Liver (tissue), 3 donors: Measurements from ENCODE around the gene GTF2F2.

Experiments used
- ATF3 ChIP-seq: IDR thresholded peaks from 2 replicates; pipeline ENCODE4 v1.6.1; 2016; ENCODE audit warnings: antibody characterized with exemption
- CTCF ChIP-seq: fragments of 150-350 bp; IDR thresholded peaks from 2 replicates; pipeline ENCODE4 v1.5.1; 2017; ENCODE audit warnings: improper control_type of control experiment, low read depth, low read length; ENCODE audit not compliant: missing input control
- EGR1 ChIP-seq, 2 donors: IDR thresholded peaks; 2 replicates each; pipeline ENCODE4 v1.6.1; 2016 to 2018; ENCODE audit warnings: antibody characterized with exemption in 2 of 2, low read depth in 2 of 2
- FOXA1 ChIP-seq: IDR thresholded peaks from 2 replicates; pipeline ENCODE4 v1.6.1; 2016; ENCODE audit warnings: antibody characterized with exemption
- GABPA ChIP-seq, 2 donors: IDR thresholded peaks in 1 of 2; conservative IDR thresholded peaks in 1 of 2; 2 replicates each; pipeline ENCODE4 v1.6.1; 2016; ENCODE audit warnings: antibody characterized with exemption in 2 of 2, mild to moderate bottlenecking in 1 of 2, moderate library complexity in 1 of 2
- HNF4G ChIP-seq: IDR thresholded peaks from 2 replicates; pipeline ENCODE4 v1.6.1; 2016; ENCODE audit warnings: antibody characterized with exemption
- JUND ChIP-seq, 2 donors: IDR thresholded peaks; 2 replicates each; pipeline ENCODE4 v1.6.1; 2016; ENCODE audit warnings: antibody characterized with exemption in 2 of 2
- MAX ChIP-seq: IDR thresholded peaks from 2 replicates; pipeline ENCODE4 v1.6.1; 2016; ENCODE audit warnings: antibody characterized with exemption
- RAD21 ChIP-seq, 2 donors: IDR thresholded peaks; 2 replicates each; pipeline ENCODE4 v1.6.1; 2016; ENCODE audit warnings: antibody characterized with exemption in 2 of 2, mild to moderate bottlenecking in 2 of 2
- REST ChIP-seq: IDR thresholded peaks from 2 replicates; pipeline ENCODE4 v1.6.1; 2016; ENCODE audit warnings: antibody characterized with exemption, mild to moderate bottlenecking
- RXRA ChIP-seq, 2 donors: IDR thresholded peaks; 2 replicates each; pipeline ENCODE4 v1.6.1; 2017 to 2018; ENCODE audit warnings: antibody characterized with exemption in 2 of 2, mild to moderate bottlenecking in 1 of 2
- SP1 ChIP-seq: IDR thresholded peaks from 2 replicates; pipeline ENCODE4 v1.6.1; 2018; ENCODE audit warnings: antibody characterized with exemption, mild to moderate bottlenecking
- TAF1 ChIP-seq: conservative IDR thresholded peaks from 2 replicates; pipeline ENCODE4 v1.6.1; 2016; ENCODE audit warnings: antibody characterized with exemption, mild to moderate bottlenecking
- YY1 ChIP-seq: IDR thresholded peaks from 2 replicates; pipeline ENCODE4 v1.6.1; 2016; ENCODE audit warnings: antibody characterized with exemption, mild to moderate bottlenecking
- donor health status: healthy.
- donor health status: healthy.

- TF ChIP-seq CTCF (no peak), YY1 (no peak), EGR1 (IDR thresholded peaks at IDR 0.05; ENCODE audit: low read depth in 2 of 2) (no peak), RAD21 (IDR thresholded peaks at IDR 0.05) (no peak), ATF3 (no peak), TAF1 (no peak), MAX (no peak), HNF4G (no peak), RXRA (IDR thresholded peaks at IDR 0.05) (no peak), SP1 (no peak), GABPA (IDR thresholded peaks at IDR 0.05 in 1 of 2, conservative IDR thresholded peaks at IDR 0.05 in 1 of 2) (no peak), JUND (IDR thresholded peaks at IDR 0.05) (no peak), REST (no peak), FOXA1 (no peak)
These were observed 76.3 kb downstream of the GTF2F2 start for GRCh38 chr13:45196622-45197021.
